ENCODE measurements around the gene CEP120.

The CEP120 gene

GRCh38 chr5:123297866-123298265 lies 125.3 kb downstream of the CEP120 start:
- DNase-seq = no peak

DNA sequence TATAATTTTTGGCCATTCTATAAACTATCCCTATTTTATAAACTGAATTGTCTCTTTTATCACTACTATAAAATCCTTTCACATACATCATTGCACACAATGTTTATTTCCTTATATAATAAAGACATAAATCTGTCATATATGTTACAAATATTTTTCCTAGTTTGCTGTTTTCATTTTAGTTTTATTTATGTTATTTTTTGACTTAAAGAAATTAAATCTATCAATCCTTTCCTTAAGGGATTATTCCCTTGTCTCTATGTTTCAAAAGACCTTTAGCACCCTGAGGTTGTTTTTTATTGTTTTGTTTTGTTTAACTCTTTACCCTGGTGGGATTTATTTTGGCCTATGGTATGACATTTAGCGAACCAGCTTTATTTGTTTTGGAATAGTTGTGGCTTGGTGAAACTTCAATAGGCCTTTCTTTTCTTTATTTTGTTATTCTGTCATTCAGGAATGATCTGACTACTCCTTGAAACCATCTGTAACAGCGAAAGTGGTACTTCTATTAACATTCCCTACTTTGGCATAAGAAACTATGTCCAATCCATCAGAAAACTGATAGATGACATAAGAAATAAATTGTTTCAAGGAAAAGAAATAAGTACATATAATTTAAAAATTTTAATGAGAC lies 125.9 kb downstream of the CEP120 start:
- no peak for DNase-seq

Measured in NK-92 treated with Interleukin-12 subunit alpha and Interleukin-12 subunit beta, amount 100 ng/mL, for 24 hours (cell line).